OCI-LY7 (cell line): ENCODE measurements around the gene ARRB1.

Experiments
- CTCF ChIP-seq: fragments of 200-600 bp; sonication (generic); conservative IDR thresholded peaks from 2 replicates; pipeline ENCODE4 v1.5.1; 2014; ENCODE audit warnings: mild to moderate bottlenecking, antibody characterized with exemption, low read length, moderate library complexity, mixed read lengths
- EZH2phosphoT487 ChIP-seq: fragments of 200-600 bp; sonication (generic); IDR thresholded peaks from 2 replicates; pipeline ENCODE4 v1.6.1; 2018; ENCODE audit warnings: low read depth, borderline replicate concordance, mild to moderate bottlenecking, mixed run types, antibody characterized with exemption, low read length, moderate library complexity, mixed read lengths

- TF ChIP-seq CTCF (no peak), EZH2phosphoT487 (no peak)
These were observed 85.5 kb downstream of the ARRB1 start for GRCh38 chr11:75265851-75266531.
